Esophagus muscularis mucosa (tissue), 4 donors: ENCODE results near the gene PLA2G6.

Experiments
- EP300 ChIP-seq: sonication (generic); formaldehyde crosslinking; IDR thresholded peaks from one replicate; pipeline ENCODE4 v1.6.1; 2017; ENCODE audit warnings: antibody characterized with exemption
- POLR2A ChIP-seq: fragments of 450-650 bp; IDR thresholded peaks from one replicate; pipeline ENCODE4 v1.6.1; 2017; ENCODE audit warnings: antibody characterized with exemption, moderate library complexity, mild to moderate bottlenecking, low read depth
- POLR2AphosphoS5 ChIP-seq, 2 donors: sonication (generic); formaldehyde crosslinking; IDR thresholded peaks; one replicate each; pipeline ENCODE4 v1.6.1; 2017; ENCODE audit warnings: antibody characterized with exemption in 2 of 2
- TF ChIP-seq, protein P1 (sequence below), 3 experiments: fragments of 200-600 bp in 2 of 3; fragments of 450-650 bp in 1 of 3; sonication (generic) in 2 of 3; IDR thresholded peaks; one replicate each; pipeline ENCODE4 v1.5.1; 2017 to 2019; ENCODE audit warnings: antibody characterized with exemption in 3 of 3, mild to moderate bottlenecking in 2 of 3, moderate library complexity in 1 of 3

DNA sequence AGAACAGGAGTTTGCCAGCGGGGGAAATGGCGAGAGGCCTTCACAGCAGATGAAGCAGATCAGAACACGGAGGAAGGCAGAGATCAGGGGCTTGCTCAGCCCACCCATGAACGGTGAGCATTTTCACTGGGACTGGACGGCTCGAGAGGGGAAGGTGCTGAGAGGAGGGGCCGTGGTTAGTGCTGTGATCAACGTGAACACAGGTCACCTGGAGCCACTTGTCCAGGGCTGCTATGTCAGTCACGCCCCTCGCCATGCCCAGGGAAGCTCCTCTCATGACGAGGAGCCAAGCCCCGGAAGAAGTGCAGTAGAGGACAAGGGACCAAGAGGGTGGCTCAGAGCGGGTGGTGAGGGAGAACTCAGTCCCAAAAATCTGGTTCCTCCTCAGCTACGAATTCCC lies 7.0 kb downstream of the PLA2G6 start:
- no peak for TF ChIP-seq POLR2A
- TF ChIP-seq, protein P1, sequence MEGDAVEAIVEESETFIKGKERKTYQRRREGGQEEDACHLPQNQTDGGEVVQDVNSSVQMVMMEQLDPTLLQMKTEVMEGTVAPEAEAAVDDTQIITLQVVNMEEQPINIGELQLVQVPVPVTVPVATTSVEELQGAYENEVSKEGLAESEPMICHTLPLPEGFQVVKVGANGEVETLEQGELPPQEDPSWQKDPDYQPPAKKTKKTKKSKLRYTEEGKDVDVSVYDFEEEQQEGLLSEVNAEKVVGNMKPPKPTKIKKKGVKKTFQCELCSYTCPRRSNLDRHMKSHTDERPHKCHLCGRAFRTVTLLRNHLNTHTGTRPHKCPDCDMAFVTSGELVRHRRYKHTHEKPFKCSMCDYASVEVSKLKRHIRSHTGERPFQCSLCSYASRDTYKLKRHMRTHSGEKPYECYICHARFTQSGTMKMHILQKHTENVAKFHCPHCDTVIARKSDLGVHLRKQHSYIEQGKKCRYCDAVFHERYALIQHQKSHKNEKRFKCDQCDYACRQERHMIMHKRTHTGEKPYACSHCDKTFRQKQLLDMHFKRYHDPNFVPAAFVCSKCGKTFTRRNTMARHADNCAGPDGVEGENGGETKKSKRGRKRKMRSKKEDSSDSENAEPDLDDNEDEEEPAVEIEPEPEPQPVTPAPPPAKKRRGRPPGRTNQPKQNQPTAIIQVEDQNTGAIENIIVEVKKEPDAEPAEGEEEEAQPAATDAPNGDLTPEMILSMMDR (IDR thresholded peaks at IDR 0.05): no peak
- TF ChIP-seq POLR2AphosphoS5 (IDR thresholded peaks at IDR 0.05): no peak
- no peak for TF ChIP-seq EP300
